Fibroblast of mammary gland (primary cell): ENCODE data around the gene HKDC1.

Experiments used
- DNase-seq: peaks from one replicate; pipeline ENCODE4 v3.0.0-alpha.2; 2010; ENCODE audit warnings: low read depth
- H3K4me3 ChIP-seq: 2 replicates; pipeline ENCODE4 v1.5.1; 2011; ENCODE audit warnings: low read depth, mild to moderate bottlenecking, low read length, moderate library complexity; ENCODE audit not compliant: control insufficient read depth
- TF ChIP-seq, protein P1 (sequence below): conservative IDR thresholded peaks from 2 replicates; pipeline ENCODE4 v1.5.1; 2011; ENCODE audit warnings: low read depth, low read length, inconsistent platforms; ENCODE audit not compliant: control insufficient read depth, insufficient read depth

The HKDC1 gene

DNA sequence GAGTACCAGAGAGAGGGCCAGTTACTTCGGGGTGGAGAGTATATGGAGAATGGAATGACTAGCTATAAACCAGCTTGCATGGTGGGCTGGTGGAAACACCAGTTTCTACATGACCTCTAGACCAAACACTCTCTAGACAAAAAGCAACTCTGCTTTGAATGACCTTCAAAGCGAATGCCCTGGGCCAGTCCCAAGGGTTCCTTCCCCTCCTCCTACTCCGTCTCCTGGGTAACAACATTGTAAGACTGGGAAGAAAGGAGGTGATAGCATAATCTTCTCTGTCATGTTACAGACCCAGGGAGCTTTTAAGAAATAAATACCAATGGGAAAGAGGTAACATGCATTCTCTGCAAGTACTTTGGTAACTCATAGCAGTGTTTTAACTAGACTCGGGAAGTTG is 65.6 kb downstream of the HKDC1 start:
- H3K4me3 ChIP-seq = no peak overlapping the region
- DNase-seq = no peak
- TF ChIP-seq, protein P1, sequence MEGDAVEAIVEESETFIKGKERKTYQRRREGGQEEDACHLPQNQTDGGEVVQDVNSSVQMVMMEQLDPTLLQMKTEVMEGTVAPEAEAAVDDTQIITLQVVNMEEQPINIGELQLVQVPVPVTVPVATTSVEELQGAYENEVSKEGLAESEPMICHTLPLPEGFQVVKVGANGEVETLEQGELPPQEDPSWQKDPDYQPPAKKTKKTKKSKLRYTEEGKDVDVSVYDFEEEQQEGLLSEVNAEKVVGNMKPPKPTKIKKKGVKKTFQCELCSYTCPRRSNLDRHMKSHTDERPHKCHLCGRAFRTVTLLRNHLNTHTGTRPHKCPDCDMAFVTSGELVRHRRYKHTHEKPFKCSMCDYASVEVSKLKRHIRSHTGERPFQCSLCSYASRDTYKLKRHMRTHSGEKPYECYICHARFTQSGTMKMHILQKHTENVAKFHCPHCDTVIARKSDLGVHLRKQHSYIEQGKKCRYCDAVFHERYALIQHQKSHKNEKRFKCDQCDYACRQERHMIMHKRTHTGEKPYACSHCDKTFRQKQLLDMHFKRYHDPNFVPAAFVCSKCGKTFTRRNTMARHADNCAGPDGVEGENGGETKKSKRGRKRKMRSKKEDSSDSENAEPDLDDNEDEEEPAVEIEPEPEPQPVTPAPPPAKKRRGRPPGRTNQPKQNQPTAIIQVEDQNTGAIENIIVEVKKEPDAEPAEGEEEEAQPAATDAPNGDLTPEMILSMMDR = no peak

DNA sequence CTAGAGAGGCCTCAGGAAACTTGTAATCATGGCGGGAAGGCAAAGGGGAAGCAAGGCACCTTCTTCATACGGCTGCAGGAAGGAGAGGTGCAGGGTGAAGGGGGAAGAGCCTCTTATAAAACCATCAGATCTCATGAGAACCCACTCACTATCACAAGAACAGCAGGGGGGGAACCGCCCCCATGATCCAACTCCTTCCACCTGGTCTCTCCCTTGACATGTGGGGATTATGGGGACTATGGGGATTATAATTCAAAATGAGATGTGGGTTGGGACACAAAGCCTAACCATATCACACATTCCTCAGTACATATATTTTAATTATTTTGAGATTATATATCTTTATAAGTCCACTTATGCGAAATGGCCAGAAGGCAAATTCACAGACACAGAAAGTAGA is 67.0 kb downstream of the HKDC1 start:
- TF ChIP-seq, protein P1 = no peak
- DNase-seq = no peak
- H3K4me3 ChIP-seq = no peak overlapping the region

DNA sequence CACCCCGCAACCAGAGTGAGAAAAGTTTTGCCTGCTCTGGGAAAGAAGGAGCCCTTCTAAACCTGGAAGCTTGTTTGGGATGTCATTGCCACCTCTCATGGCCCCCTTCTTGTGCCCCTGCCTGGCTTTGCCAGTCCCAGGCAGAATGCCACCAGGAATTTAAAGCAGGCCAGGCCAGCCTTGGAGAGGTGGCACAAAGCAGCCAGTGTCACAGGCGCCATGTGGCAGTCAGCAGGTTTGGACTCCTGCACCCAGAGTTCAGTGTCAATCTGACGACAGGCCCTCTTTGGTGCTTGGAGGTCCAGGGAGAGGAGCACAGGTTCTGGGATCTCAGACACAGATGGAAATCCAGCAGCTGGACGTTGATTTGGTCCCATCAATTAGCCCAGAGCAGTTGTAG is 70.9 kb downstream of the HKDC1 start:
- no peak overlapping the region for H3K4me3 ChIP-seq
- no peak for DNase-seq
- TF ChIP-seq, protein P1 = no peak

DNA sequence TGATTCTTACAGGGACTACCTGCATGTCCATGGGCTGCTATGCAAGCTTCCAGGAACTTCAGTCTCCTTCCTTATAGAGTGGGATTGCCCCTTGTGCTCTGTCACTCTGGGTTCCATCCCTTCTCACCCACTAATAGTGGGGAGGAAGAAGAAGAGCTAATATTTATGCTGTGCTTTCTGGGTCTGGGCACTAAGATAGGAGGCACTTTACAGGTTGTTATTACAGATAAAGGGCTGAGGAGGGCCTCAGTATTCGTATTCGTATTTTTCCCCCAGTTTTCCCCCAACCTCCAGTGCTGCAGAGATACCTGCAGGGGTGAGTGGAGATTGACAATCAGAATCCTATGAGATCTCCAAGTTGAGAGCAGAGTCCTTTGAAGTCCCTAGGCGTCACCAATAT is 72.3 kb downstream of the HKDC1 start:
- TF ChIP-seq, protein P1 = no peak
- H3K4me3 ChIP-seq = no peak overlapping the region
- no peak for DNase-seq

DNA sequence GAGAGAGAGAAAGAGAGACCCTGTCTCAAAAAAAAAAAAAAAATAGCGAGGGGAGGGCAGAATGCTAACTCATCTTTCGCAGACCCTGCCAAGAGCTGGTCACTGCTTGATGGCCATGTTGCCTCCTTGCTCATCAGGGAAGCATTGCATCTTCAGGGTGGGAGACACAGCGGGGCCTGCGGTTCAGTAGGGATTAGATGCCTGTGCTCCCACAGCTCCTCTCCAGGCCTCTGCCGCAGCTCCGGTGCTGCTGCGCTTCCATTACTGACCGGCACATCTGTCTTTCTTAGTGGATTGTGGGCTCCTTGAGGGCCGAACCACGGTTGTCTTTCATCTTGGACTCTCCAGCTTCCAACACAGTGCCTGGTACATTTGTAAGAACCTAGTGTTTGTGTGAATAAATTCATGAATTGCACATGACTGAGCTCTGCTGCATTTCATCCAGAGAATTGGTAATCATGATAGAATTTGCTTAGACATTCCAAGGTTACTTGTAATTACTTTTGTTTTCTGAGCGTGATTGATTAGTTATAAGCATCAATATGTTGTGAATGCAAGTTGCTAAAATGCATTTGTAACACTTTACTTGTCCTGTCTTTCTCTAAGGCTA is 75.0 kb downstream of the HKDC1 start:
- H3K4me3 ChIP-seq = no peak overlapping the region
- TF ChIP-seq, protein P1 = no peak
- no peak for DNase-seq

DNA sequence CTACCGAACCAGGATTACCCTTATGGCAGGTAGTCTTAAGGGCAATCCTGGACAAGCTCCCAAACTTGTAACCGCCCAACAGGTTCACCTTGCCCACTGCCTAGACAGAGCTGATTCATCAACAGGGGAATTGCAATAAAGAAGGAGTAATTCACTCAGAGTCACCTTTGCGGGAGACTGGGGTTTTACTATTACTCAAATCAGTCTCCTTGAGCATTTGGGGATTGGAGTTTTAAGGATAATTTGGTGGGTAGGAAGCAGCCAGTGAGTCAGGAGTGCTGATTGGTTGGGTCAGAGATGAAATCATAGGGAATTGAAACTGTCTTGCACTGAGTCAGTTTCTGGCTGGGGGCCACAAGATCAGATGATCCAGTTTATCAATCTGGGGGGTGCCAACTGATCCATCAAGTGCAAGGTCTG is 83.5 kb downstream of the HKDC1 start:
- TF ChIP-seq, protein P1 = no peak
- H3K4me3 ChIP-seq = no peak overlapping the region
- peak; percentile 75 for DNase-seq

DNA sequence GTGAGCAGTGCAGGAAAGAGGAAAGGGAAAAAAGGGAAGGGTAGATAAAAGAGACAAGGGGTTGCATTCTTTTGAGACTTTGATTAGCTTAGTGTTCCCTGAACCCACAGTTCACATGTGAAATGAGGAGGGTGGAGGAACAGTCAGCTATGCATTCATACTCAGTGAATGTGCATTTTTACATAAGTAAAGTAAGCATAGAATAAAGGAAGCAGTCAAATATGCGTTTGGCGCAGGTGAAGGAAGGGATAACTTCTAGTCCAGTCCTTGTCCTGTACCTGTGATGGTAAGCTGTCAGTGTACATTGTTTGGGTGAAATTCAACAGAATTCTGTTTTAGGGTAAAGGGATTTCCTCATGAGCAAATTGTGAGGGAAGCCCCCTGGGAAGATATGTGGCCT is 86.3 kb downstream of the HKDC1 start:
- no peak for DNase-seq
- no peak overlapping the region for H3K4me3 ChIP-seq
- TF ChIP-seq, protein P1 = no peak
